GM18511 (cell line): ENCODE measurements around the gene MACO1.
"Not testable (repeated sequence)": the region's sequence is repeated elsewhere in the genome, so short reads cannot be mapped to it uniquely, and the experiment has no call there.

Experiments used
- ATAC-seq: cut with Tn5 transposase; IDR thresholded peaks from one replicate; pipeline ENCODE4 v1.9.1; 2021; ENCODE audit warnings: mild to moderate bottlenecking, moderate library complexity; ENCODE audit not compliant: unreplicated experiment

MACO1 gene

GRCh38 chr1:25485536-25486411 lies 55.1 kb downstream of the MACO1 start:
- ATAC-seq = no peak

- no peak for ATAC-seq
Measured at GRCh38 chr1:25486602-25487001, 55.9 kb downstream of the MACO1 start.

- ATAC-seq = no peak
Measured at GRCh38 chr1:25487628-25488027, 56.9 kb downstream of the MACO1 start.

- ATAC-seq = no peak
Measured at GRCh38 chr1:25492323-25492722, 61.6 kb downstream of the MACO1 start.

- ATAC-seq = no peak
Measured at GRCh38 chr1:25494952-25495351, 64.3 kb downstream of the MACO1 start.

- no peak for ATAC-seq
Measured at GRCh38 chr1:25500694-25501093, 70.0 kb downstream of the MACO1 start.

- ATAC-seq = no peak
Measured at GRCh38 chr1:25501235-25502058, 70.8 kb downstream of the MACO1 start.

- ATAC-seq = no peak
Measured at GRCh38 chr1:25502957-25503356, 72.3 kb downstream of the MACO1 start.

GRCh38 chr1:25503551-25504426 lies 73.1 kb downstream of the MACO1 start:
- ATAC-seq = no peak

GRCh38 chr1:25504706-25505595 lies 74.3 kb downstream of the MACO1 start:
- ATAC-seq = no peak

GRCh38 chr1:25505656-25506385 lies 75.1 kb downstream of the MACO1 start:
- no peak for ATAC-seq

GRCh38 chr1:25506566-25507463 lies 76.1 kb downstream of the MACO1 start:
- not testable (repeated sequence) for ATAC-seq

GRCh38 chr1:25513666-25514065 lies 83.0 kb downstream of the MACO1 start:
- no peak for ATAC-seq

- ATAC-seq = no peak
Measured at GRCh38 chr1:25515033-25515432, 84.3 kb downstream of the MACO1 start.

GRCh38 chr1:25516686-25517085 lies 86.0 kb downstream of the MACO1 start:
- ATAC-seq = no peak

- ATAC-seq = no peak
Measured at GRCh38 chr1:25517476-25518394, 87.0 kb downstream of the MACO1 start.

GRCh38 chr1:25519624-25520023 lies 88.9 kb downstream of the MACO1 start:
- ATAC-seq = no peak
